GM21528 (cell line): Measurements from ENCODE around the gene RTP4.

Source experiments
- ATAC-seq: cut with Tn5 transposase; IDR thresholded peaks from one replicate; pipeline ENCODE4 v1.9.1; 2021; ENCODE audit warnings: mild to moderate bottlenecking, moderate library complexity; ENCODE audit not compliant: unreplicated experiment, low FRiP score

Gene RTP4

GRCh38 chr3:187368251-187369088, at the start of gene RTP4:
TSS of gene RTP4 (plus strand) at chr3:187368385. CDS start at chr3:187368442, 57 bp downstream.
- ATAC-seq: peak; percentile 98

DNA sequence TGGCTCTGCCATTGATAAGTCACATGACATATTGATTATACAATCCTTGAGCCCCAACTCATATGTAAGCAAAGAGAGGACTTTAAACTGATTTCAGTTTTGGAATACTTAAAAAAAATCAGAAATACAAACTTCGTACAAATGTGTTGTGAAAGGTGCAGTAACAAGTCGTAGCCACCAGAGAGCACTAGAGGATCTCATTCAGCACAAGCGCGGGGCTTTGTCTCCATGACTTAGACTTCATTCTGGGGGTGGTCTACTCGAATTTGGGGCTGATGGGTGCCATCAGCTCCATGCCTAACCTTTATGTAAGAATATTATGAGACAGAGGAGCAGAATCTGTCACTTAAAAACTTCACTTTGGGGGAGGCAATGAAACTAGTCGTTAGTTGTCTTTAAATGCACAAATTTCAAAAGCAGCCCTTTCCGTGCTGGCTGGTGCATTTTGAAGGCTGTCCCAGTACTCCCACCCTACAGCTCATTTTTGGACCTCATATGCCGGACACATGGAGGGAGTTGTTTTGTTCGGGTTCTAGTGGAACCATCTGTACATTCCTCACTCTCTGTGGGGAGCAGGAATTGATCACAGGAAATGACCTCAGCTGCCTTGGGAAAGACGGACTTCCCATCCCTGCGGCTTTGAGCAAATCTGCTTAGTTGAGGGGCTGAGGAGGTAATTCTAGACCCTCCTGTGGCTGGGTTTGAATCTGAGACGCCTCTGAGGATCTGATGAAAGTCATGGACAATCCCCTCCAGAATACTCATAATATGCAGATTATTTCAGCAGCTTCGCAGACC, 49.2 kb upstream of the RTP4 start:
- ATAC-seq: no peak

DNA sequence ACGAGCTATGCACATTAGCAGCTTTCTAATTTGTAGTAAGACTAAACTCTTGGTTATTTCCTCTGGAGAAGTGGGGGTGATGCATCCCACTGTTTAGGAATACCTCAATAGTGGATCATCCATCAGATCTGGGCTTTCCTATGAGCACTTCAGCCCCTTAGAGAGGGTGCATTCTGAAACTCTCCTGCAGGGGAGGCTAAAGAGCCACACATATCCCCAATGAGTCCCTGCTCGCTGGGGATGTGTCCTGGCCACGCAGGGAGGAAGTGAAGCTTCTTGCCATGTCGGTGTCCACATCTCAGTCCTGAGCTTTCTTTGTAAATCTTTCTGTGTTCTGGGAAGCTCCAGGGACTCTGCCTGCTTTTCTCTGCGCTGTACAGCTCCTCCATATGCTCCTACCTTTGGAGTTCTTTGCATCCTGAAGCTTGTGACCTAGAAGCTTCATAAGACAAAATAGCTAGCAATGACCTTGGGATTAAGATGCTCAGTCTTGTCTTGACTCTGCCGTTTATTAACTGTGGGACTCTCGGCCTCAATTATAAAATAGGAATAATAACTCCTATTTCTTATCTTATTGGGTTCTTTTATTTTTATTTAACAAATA, 48.4 kb upstream of the RTP4 start:
- peak; percentile 87 for ATAC-seq

GRCh38 chr3:187321766-187322165, 46.4 kb upstream of the RTP4 start:
- ATAC-seq: no peak

DNA sequence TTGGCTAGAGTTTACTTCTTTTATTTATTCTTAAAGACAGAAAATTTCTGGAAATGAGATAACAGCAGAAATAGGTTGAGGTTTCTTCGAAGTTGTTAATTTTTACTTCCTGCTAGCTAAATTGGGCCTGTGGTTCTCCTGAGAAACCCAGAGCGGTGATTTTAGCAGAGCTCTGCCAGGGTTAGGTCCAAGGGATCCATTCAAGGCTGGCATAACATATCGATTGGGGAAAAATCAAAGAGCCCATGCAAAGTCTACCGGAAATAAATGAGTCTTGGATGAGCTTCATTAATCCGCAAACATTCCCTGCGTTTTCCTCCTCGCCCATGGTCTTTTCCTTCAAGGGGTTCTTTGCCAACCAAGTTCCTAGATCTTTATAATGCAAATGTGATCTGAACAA, 45.9 kb upstream of the RTP4 start:
- ATAC-seq: no peak

- no peak for ATAC-seq
Measured at GRCh38 chr3:187323091-187323490, 45.1 kb upstream of the RTP4 start.

- ATAC-seq: no peak
Measured at GRCh38 chr3:187325632-187326031, 42.6 kb upstream of the RTP4 start.

GRCh38 chr3:187327845-187328244, 40.3 kb upstream of the RTP4 start:
- no peak for ATAC-seq

DNA sequence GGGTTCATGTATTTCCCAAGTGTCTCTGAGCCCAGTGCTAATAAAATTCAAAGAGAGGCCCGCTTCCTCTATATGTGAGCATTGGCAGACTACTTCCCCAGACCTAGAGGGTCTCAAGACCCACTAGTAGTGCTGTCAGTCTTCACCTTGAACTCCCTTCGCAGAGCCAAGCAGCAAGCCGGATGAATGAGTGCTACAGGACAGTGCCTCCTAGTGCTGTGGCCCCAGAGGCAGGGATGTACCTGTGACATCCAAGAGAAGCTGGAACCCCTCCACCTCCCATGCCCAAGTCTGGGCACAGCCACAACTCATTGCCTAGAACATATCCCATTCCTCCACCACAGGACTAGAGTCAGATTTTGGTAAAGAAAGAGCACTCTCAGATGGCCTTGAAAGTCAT, 39.5 kb upstream of the RTP4 start:
- ATAC-seq: no peak

DNA sequence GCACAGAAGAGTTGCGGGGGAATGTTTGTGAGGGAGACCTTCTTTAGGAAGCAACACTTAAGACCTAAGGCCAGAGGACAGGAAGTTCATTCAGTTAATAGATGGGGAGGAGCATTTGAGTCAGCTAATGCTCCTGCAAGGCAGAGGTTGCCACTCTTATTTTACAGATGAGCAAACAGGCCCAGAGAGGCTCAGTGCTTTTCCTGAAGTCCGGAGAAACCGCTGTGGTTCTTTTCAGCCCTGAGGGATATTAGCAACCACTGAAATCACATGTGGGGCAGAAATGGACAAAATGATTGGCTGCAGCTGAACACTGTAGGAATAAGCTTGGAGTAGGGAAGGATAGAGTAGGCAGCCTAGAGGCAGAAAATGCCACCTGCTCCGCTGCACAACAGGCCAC, 33.3 kb upstream of the RTP4 start:
- no peak for ATAC-seq

DNA sequence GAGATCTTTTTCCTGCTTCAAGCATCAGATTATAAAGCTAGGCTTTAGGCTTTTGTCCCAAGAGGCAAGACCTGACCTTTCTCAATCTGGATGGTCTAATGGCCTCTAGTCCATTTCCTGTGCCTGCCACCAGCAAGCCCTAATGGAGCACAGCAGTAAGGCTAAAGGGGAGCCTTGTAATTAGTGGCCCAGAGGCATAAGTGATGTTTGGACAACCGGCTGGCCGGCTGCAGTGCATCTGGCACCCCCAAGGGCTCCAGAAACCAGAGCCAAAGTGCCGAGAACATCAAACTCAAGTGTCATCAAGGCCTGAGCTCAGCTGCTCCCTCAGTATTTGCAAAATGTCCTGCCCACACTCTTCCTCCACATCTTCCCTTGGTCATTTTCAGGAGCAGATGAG, 31.9 kb upstream of the RTP4 start:
- ATAC-seq: no peak

GRCh38 chr3:187340578-187340977, 27.6 kb upstream of the RTP4 start:
- no peak for ATAC-seq

GRCh38 chr3:187342255-187342654, 25.9 kb upstream of the RTP4 start:
- ATAC-seq: no peak

DNA sequence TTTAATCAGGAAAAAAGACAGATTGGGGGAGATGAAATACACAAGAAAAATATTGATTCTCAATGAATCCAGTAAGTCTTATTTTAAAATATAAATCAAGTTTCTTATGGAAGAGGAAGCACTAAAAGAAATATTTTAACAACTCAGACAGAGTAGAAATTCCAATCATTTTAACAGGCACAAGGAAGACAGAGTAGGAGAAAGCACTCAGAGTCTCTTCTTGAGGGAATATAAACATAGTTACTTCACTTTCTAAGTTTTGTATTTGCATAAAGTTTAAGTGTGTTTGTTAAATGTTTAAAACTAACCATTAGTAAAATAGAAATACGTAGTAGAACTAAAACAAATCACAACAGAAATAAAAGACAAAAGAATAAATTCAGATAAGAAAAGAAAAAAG, 24.5 kb upstream of the RTP4 start:
- ATAC-seq: no peak

- ATAC-seq: no peak
Measured at GRCh38 chr3:187352581-187353575, 15.3 kb upstream of the RTP4 start.

- ATAC-seq: no peak
Measured at GRCh38 chr3:187358068-187358467, 10.1 kb upstream of the RTP4 start.

DNA sequence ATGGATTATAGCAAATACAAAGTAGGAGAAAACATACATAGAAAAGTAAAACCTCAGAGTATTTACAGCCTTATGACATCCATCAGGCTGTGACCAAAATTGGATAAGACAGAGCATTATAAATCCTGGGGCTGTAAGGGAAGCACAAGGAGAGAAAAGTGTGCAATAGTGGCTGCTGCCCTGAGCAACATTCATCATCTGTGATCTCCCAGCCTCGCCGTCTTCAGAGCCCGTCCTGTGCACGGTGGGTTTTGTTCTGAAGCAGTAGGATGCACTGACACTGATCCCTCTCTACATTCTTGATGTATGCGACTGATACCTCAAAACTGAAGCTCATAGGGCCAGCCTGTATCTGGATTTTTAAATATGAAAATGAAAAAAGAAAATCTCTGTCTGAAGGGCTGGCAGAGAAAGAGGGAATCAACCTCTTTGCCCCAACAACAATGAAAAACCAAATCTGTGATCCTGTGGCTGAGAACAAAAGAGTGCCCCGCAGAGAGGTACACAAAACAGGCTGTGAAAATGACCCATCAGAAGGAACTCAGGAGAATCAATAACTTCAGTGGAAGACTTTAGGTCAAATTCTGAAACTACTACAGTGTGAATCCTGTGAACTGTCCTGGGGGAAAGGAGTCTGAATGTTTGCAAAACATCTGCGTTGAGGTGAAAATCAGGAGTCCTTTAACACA, 8.2 kb upstream of the RTP4 start:
- no peak for ATAC-seq

- ATAC-seq: no peak
Measured at GRCh38 chr3:187360596-187360995, 7.6 kb upstream of the RTP4 start.

DNA sequence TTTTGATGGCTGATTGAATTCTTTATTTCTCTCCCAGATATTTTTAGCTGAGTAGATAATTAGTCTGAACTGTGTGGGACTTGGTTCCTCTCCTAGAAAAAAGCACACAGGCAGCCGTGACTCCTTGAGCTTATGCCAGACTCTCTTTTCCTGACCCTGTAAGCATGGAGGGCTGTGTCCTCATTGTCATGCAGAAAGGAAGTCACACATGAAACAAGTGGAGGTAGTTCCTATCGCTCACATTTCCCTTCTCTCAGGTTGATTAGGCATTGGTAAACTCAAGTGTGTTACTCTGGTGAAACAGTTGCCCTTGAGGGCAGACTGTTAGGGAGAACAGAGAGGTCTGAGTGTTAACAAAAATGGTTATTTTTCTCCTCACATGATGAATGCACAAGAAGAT, 6.3 kb upstream of the RTP4 start:
- ATAC-seq: no peak
